NCI-H1105 (cell line): Measurements from ENCODE around the gene NKD1.

Experiments
- DNase-seq: peaks from one replicate; lab custom pipeline; 2025; lab: John Stamatoyannopoulos, UW

NKD1 gene

GRCh38 chr16:50599494-50599893 lies 51.3 kb downstream of the NKD1 start:
- no peak for DNase-seq

- no peak for DNase-seq
Observed at GRCh38 chr16:50600582-50601283, 52.5 kb downstream of the NKD1 start.

GRCh38 chr16:50601341-50601740 lies 53.1 kb downstream of the NKD1 start:
- no peak for DNase-seq

- no peak for DNase-seq
Observed at GRCh38 chr16:50602126-50602525, 53.9 kb downstream of the NKD1 start.

- no peak for DNase-seq
Observed at GRCh38 chr16:50602531-50603205, 54.5 kb downstream of the NKD1 start.

- no peak for DNase-seq
Observed at GRCh38 chr16:50603206-50604064, 55.2 kb downstream of the NKD1 start.

DNA sequence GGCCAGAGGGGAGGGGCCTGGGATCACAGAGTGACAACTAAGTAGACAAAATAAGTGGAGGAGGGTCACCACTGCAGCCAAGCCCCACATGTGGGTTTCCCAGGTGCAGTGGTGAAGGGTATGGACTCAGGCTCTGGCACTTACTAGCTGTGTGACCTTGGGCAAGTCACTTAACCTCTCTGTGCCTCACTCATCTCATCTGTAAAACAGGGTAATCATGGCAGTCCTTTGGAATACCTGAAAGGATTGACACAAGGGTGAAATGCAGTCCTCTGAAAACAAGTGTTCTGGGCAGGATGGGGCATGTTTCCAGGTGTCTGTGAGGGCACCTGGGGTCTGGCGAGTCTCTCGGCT lies 55.8 kb downstream of the NKD1 start:
- DNase-seq: no peak

DNA sequence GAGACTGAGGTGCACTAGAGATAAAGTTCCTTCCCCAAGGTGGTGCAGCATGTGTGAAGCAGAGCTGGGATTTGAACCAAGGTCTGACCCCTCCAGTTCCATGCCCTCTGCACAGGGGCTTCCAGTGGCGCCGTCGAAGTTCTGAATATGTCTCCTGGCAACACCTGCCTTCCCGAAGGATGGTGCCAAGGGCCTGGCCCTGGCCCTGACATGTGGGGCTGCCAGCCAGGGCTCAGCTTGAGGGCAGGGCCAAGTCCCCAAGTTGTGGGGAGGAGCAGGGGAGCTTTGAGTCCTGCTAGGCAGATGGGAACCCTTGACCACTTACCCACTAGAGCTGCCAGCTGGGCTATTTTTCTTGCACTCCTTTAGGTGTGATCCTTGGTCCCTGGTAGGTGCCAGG lies 56.4 kb downstream of the NKD1 start:
- DNase-seq: no peak

GRCh38 chr16:50605733-50606430 lies 57.7 kb downstream of the NKD1 start:
- DNase-seq: no peak

DNA sequence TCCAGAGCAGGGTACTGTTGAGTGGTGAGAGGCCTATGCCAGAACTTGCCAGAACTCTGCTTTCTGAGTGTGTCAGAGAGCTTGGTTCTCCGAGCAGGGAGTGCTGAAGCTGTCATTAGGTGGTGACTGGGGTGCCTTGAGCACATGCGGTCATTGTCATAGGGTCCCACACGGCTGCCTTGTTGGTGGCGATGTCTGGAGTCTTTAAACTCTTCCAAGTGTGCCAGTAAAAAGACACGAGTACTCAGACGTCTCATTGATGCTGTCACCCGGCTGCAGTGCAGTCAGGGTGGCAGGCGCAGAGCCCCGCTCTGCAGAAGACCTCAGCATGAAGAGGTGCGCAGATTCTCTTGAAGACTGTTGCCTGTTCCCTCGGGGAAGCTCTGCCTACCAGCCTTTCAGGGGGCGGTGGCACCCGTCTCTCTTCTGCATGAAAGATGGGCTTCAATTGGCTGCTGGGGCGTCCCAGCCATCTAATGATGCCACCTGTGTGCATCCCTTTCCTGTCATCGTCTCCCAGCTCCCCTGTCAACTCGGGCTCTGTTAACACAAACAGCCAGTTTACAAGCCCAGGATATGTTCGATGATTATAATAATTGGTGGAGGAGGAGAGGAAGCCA lies 58.3 kb downstream of the NKD1 start:
- no peak for DNase-seq

GRCh38 chr16:50607051-50607431 lies 58.8 kb downstream of the NKD1 start:
- DNase-seq: no peak

DNA sequence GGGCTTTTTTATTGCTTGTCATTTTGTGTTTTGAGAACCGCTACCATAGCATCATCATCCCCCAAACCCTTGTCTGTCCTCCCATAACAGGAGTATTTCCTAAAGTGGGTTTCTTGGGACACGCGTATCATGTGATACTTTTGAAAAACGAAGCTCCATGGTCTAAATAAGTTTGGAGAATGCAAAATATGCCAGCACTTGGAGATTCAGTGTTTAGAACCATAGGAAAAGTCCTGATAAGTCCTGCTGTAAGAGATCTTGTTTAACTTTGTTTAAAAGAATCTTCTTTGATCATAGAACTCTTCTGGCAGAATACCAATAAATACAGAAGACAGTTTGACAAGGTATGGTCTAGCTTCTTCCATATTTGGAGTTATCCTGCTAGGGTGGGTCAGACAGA lies 59.3 kb downstream of the NKD1 start:
- no peak for DNase-seq

GRCh38 chr16:50607970-50608557 lies 59.9 kb downstream of the NKD1 start:
- DNase-seq: no peak

- no peak for DNase-seq
Observed at GRCh38 chr16:50609049-50609448, 60.9 kb downstream of the NKD1 start.

DNA sequence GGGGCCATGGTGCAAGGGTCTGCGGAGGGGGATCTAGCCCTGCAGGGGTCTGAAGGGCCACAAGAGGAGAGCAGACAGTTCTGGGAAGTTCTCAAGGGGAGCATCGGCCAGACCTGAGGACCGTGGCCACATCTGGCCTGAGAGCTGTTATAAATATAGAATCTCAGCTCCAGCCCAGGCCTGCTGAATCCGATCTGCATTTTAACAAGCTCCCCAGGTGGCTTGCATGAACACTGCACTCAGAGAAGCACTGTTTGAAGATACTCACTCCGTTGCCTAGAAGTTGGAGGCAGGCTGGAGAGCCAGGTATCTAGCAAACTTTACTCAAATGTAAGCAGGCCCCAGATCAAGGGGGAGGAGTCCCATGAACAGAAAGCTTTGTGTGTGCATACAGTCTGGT lies 61.3 kb downstream of the NKD1 start:
- DNase-seq: no peak

DNA sequence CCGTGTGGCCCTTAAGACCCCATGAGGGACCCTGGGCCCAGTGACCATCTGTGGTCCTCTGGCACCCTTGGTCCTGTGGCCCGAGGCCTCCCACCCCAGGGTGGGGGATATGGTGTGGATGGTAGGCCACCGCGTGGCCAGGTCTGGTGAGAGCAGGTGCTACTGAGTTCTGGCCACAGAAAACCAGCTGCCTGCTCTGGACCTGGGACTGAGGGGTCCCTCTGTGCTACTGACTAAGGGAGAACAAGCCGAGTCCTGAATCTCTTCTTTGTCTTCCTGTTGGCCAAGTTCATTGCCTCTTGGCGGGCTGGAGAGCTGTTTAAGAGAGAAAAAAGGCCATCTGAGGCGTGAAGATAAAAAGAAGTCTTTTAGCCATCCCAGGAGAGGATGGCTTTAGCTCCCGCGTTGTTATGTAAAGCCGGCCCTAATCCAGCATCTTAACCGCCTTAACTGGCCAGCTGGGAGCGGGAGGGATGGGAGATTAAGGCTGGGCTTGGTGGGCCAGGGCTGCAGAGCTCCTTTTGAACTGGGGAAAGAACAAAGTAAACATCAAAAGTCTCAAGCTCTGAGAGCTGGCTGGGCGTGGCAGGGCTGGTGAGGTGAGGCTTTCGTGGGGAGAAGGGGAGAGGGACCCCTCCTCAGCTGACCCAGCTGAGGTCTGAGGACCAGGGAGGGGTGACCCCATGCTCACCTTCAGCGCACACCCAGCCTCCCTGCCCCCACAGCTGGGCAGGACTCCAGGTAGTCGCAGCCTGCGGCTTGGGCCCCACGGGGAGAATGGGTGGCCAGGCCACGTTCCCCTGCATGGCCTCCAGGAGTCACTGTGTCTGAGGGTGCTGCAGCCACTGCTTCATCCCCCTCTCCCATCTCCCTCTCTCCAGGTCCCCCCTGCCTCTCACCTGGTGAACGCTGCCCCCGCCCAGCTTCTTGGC lies 62.4 kb downstream of the NKD1 start:
- no peak for DNase-seq

DNA sequence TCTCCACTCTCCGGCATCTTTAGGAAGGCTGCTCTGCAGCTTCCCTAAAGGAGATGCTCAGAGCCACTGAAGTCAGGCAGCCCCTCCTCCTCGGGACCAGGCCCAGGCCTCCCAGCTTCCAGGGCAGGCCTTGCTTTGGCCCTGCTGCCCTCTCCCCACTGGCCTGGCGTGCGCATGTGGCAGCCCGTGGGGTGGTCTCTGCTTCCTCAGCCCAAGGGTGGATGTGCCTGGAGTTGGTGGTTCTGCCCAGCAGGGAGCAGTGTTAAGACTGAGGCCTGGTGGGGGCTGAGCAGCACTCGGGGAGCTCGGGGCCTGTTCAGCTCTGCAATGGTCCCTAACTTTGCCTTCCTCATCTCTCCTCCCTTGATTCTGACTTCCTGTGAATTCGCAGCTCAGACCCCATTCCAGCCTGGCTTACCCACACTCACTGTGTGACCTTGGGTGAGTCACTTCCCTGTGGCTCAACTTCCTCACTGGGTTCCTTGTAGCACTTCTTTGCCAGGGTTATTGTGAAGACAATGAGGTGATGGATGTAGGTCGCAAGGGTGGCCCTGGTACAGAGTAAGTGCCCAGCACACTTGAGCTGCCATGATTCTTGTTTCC lies 63.2 kb downstream of the NKD1 start:
- DNase-seq: no peak

DNA sequence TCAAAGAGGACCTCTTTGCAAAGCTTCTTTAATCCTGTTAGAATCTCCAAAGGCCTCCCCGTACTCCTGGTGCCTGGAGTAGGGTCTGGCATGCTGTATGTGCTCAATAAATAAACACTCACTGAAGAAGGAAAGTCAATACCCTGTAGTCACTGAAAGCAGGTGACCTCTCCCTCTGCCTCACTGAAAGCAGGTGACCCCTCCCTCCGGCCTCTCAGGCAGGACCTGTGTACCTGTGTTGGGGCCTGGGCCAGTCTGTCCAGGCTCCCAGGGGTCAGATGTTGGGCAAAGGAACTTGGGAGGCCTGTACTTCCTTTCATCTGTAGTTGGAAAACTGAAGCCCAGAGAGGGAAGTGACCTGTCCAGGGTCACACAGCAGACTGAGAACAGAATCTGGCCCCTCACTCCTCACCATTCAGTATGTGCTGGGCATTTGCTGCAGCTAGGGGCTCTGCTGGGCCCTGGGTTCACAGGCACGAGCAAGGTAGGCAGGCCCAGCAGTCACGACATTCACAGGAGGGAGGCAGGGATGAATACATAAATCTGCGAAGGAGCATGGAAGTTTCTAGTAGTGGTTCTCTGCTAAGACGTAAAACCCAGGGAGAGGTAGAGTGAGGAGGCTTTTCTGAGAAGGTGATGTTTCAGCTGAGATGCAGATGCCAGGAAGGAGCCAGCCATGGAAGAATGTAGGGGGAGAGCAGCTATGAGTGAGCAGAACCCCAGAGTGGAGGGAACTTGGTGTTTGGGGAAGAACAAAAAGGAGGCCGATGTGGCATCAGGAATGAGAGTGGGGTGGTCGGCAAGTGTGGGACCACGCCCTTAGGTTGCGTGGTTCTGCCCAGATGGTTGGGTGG lies 64.0 kb downstream of the NKD1 start:
- DNase-seq: no peak

DNA sequence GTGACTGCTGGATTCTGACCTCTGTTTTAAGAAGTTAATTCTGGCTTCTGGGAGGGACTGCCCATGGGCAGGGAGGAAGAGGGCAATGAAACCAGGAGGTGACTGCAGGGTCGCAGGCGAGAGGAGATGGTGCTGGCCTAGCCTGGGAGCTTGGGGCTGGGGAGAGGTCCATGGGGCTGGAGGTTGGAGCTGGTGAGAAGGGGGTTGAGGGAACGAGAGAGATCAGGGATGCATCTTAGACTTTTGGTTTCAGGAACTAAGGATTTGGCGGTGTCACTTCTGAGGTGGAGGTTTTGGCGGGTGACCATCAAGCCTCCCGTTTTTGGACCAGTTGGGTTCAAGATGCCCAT lies 64.6 kb downstream of the NKD1 start:
- no peak for DNase-seq
